A549 (cell line): ENCODE results near the gene HLCS. TPM values are rescaled to one million over a fixed set of nuclear protein-coding genes. Genes with fewer than 3 reads are reported as not detected.

Experiments
- ATAC-seq, 2 experiments: fragments of 200-7000 bp in 1 of 2; fragments of >200 bp in 1 of 2; cut with Nextera tagmentation in 1 of 2; cut with Tn5 transposase in 1 of 2; 3 replicates each; pipeline versions ENCODE4 v1.8.0 to v1.9.1; 2018 to 2020; ENCODE audit warnings: mild to moderate bottlenecking in 1 of 2, moderate library complexity in 1 of 2
- CTCF ChIA-PET: fragments of 300-600 bp; sonication (Branson Sonifier 250); formaldehyde crosslinking; extraction: SDS; loops from one replicate; lab custom pipeline; 2021; ENCODE audit warnings: antibody characterized with exemption, inconsistent platforms; lab: Yijun Ruan, JAX
- POLR2A ChIA-PET: fragments of 350-600 bp; formaldehyde crosslinking; extraction: SDS; loops from one replicate; lab custom pipeline; 2021; ENCODE audit warnings: antibody characterized with exemption, inconsistent platforms; lab: Yijun Ruan, JAX
- DNase-seq, 2 experiments: peaks; one replicate each; pipeline versions ENCODE4 v3.0.0 to v3.0.0-alpha.2; 2011 to 2016; ENCODE audit warnings: low read depth in 1 of 2, low spot score in 1 of 2
- FAIRE-seq: peaks from 2 replicates; lab custom pipeline; 2011; peaks lifted over from hg19 to GRCh38; lab: Jason Lieb, UNC
- H3K27ac ChIP-seq, 2 experiments: fragments of >200 bp; sonication (Bioruptor Twin); formaldehyde crosslinking; 3 replicates each; pipeline ENCODE4 v1.5.1; 2016 to 2017
- H3K4me1 ChIP-seq: fragments of >200 bp; sonication (Bioruptor Twin); formaldehyde crosslinking; 3 replicates; pipeline ENCODE4 v1.6.1; 2016
- H3K4me2 ChIP-seq: fragments of >200 bp; sonication (Bioruptor Twin); formaldehyde crosslinking; 3 replicates; pipeline ENCODE4 v1.6.1; 2016
- H3K4me3 ChIP-seq: fragments of >200 bp; sonication (Bioruptor Twin); formaldehyde crosslinking; 3 replicates; pipeline ENCODE4 v1.5.1; 2016
- H3K9me3 ChIP-seq: fragments of >200 bp; sonication (Bioruptor Twin); formaldehyde crosslinking; 3 replicates; pipeline ENCODE4 v1.6.1; 2016
- BHLHE40 ChIP-seq: IDR thresholded peaks from 2 replicates; pipeline ENCODE4 v1.6.1; 2012; ENCODE audit warnings: low read depth, low read length, inconsistent platforms
- CBX2 ChIP-seq: fragments of 200-600 bp; sonication (generic); IDR thresholded peaks from 2 replicates; pipeline ENCODE4 v1.6.1; 2016; ENCODE audit warnings: low read depth, mild to moderate bottlenecking, borderline replicate concordance
- CBX8 ChIP-seq: fragments of 200-600 bp; sonication (generic); IDR thresholded peaks from 2 replicates; pipeline ENCODE4 v1.6.1; 2016
- CHD4 ChIP-seq: fragments of 200-600 bp; sonication (generic); IDR thresholded peaks from 2 replicates; pipeline ENCODE4 v1.6.1; 2016; ENCODE audit warnings: antibody characterized with exemption, mild to moderate bottlenecking, borderline replicate concordance
- EHF ChIP-seq: fragments of 250-450 bp; sonication (Bioruptor Pico); IDR thresholded peaks from 2 replicates; pipeline ENCODE4 v1.5.0; 2020; ENCODE audit warnings: mild to moderate bottlenecking
- FOSL2 ChIP-seq, 2 experiments: fragments of 450-650 bp in 1 of 2; fragments of >200 bp in 1 of 2; sonication (Bioruptor Twin) in 1 of 2; formaldehyde crosslinking; IDR thresholded peaks; 2 replicates each; pipeline versions ENCODE4 v1.5.0 to v1.6.1; 2016 to 2020; ENCODE audit warnings: mild to moderate bottlenecking in 1 of 2, moderate library complexity in 1 of 2
- HOXB13 ChIP-seq: fragments of 250-450 bp; sonication (Bioruptor Pico); IDR thresholded peaks from 2 replicates; pipeline ENCODE4 v1.5.0; 2020; ENCODE audit warnings: low read depth, mild to moderate bottlenecking, moderate library complexity
- KDM1A ChIP-seq: fragments of 200-600 bp; sonication (generic); IDR thresholded peaks from 2 replicates; pipeline ENCODE4 v1.6.1; 2016; ENCODE audit warnings: low read depth, mild to moderate bottlenecking
- KDM5A ChIP-seq: fragments of 200-600 bp; sonication (generic); IDR thresholded peaks from 2 replicates; pipeline ENCODE4 v1.6.1; 2016; ENCODE audit warnings: antibody characterized with exemption, mild to moderate bottlenecking
- MAFK ChIP-seq: fragments of 450-650 bp; IDR thresholded peaks from 2 replicates; pipeline ENCODE4 v1.6.1; 2014; ENCODE audit not compliant: partially characterized antibody
- MAZ ChIP-seq: fragments of 150-350 bp; IDR thresholded peaks from 2 replicates; pipeline ENCODE4 v1.6.1; 2014; ENCODE audit warnings: antibody characterized with exemption, low read depth, low read length, borderline replicate concordance
- RAD21 ChIP-seq, 2 experiments: fragments of >200 bp in 1 of 2; sonication (Bioruptor Twin) in 1 of 2; formaldehyde crosslinking in 1 of 2; IDR thresholded peaks in 1 of 2; conservative IDR thresholded peaks in 1 of 2; 2 replicates in 1 of 2; 3 replicates in 1 of 2; pipeline ENCODE4 v1.6.1; 2012 to 2018; ENCODE audit warnings: inconsistent platforms in 1 of 2
- RARB ChIP-seq: fragments of 250-450 bp; sonication (Bioruptor Pico); IDR thresholded peaks from 2 replicates; pipeline ENCODE4 v1.8.0; 2021; ENCODE audit warnings: mild to moderate bottlenecking, moderate library complexity
- RCOR1 ChIP-seq: fragments of 150-350 bp; IDR thresholded peaks from 2 replicates; pipeline ENCODE4 v1.6.1; 2014; ENCODE audit warnings: antibody characterized with exemption, low read length, low read depth
- RFX5 ChIP-seq: fragments of 450-650 bp; IDR thresholded peaks from 2 replicates; pipeline ENCODE4 v1.7.1; 2014; ENCODE audit warnings: antibody characterized with exemption, mild to moderate bottlenecking, moderate library complexity
- RNF2 ChIP-seq: fragments of 200-600 bp; sonication (generic); IDR thresholded peaks from 2 replicates; pipeline ENCODE4 v1.6.1; 2016; ENCODE audit warnings: low read depth, mild to moderate bottlenecking, antibody characterized with exemption, moderate library complexity, borderline replicate concordance
- SMC3 ChIP-seq: fragments of >200 bp; sonication (Bioruptor Twin); formaldehyde crosslinking; IDR thresholded peaks from 3 replicates; pipeline ENCODE4 v1.6.1; 2018; ENCODE audit warnings: inconsistent platforms
- ZC3H11A ChIP-seq: fragments of 450-650 bp; IDR thresholded peaks from 2 replicates; pipeline ENCODE4 v1.6.1; 2014; ENCODE audit warnings: antibody characterized with exemption, mild to moderate bottlenecking
- WGBS: methylation state at CpG from one replicate; pipeline ENCODE4 v1.1.6; 2017; ENCODE audit errors: missing lambda C conversion rate; 5-methylcytosine and 5-hydroxymethylcytosine counted together
- polyA plus RNA-seq, 4 experiments: library from polyadenylated mRNA; depleted of rRNA in 3 of 4; stranded (reverse); fragments of >200 nt; fragmentation: RNase III in 1 of 4; extraction: RNeasy Plus Mini Kit Qiagen cat#74134 plus additional on column Dnase treatment in 1 of 4; gene quantifications; 2 replicates in 3 of 4; 3 replicates in 1 of 4; pipeline ENCODE4 v1.2.3, GENCODE V29; 2011 to 2017
- TF ChIP-seq, protein P1 (sequence below): fragments of 250-450 bp; sonication (Bioruptor Pico); IDR thresholded peaks from 2 replicates; pipeline ENCODE4 v1.5.0; 2020; ENCODE audit warnings: low read depth, mild to moderate bottlenecking, moderate library complexity
- TF ChIP-seq, protein P2 (sequence below): fragments of >200 bp; sonication (Bioruptor Twin); formaldehyde crosslinking; IDR thresholded peaks from 3 replicates; pipeline ENCODE4 v1.5.1; 2016
- TF ChIP-seq, protein P3 (sequence below): IDR thresholded peaks from 2 replicates; pipeline ENCODE4 v1.6.1; 2012; ENCODE audit warnings: low read depth, borderline replicate concordance
- TF ChIP-seq, protein P4 (sequence below): fragments of 150-350 bp; IDR thresholded peaks from 2 replicates; pipeline ENCODE4 v1.6.1; 2014; ENCODE audit warnings: low read depth, mild to moderate bottlenecking, low read length
- TF ChIP-seq, protein P5 (sequence below): IDR thresholded peaks from 2 replicates; pipeline ENCODE4 v1.6.1; 2012
- TF ChIP-seq, protein P6 (sequence below): fragments of 450-650 bp; IDR thresholded peaks from 2 replicates; pipeline ENCODE4 v1.6.1; 2014; ENCODE audit warnings: antibody characterized with exemption

HLCS gene
- polyA plus RNA-seq, 2 of the 4 experiments (the other 2 are of a cell fraction) = 8.4 to 24.3 TPM

DNA sequence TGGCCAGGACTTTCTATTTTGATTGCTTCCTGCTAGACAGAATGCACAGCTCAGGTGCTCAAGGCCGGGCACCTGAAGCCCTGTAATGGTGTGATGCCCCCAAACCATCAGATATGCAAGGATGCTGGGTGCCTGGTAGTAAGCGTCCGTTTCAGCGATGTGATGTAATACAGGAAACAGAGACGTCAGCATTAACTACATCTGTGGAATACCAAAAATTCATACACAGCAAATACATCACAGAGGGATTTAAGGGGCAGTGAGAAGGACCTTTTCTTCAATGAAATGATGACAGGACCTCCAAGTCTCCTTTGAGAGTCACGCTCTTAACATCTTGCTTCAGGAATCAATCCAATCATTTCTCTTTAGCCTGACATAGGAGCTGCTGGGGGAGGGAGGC lies 203.2 kb downstream of the HLCS start:
- no peaks in the 10 kb centered on the region for H3K9me3 ChIP-seq
- peak; percentile 15 for TF ChIP-seq MAFK
- TF ChIP-seq CBX2 = no peak
- no peak for TF ChIP-seq ZC3H11A
- FAIRE-seq = no peak
- 89% methylated on average over 5 of the region's 6 CpGs for WGBS
- POLR2A ChIA-PET = no interaction called here
- no peak for ATAC-seq
- DNase-seq = no peak
- CTCF ChIA-PET = interaction anchor here (1.0 to 1.2 kb wide), 2 partner anchors 10 to 166 kb away, joined by 3 to 4 read pairs; no protein-coding TSS in a partner anchor
- no peaks in the 10 kb centered on the region for H3K4me1 ChIP-seq
- no peak overlapping the region for H3K4me2 ChIP-seq
- H3K27ac ChIP-seq = no peak overlapping the region
- H3K4me3 ChIP-seq = no peak overlapping the region

DNA sequence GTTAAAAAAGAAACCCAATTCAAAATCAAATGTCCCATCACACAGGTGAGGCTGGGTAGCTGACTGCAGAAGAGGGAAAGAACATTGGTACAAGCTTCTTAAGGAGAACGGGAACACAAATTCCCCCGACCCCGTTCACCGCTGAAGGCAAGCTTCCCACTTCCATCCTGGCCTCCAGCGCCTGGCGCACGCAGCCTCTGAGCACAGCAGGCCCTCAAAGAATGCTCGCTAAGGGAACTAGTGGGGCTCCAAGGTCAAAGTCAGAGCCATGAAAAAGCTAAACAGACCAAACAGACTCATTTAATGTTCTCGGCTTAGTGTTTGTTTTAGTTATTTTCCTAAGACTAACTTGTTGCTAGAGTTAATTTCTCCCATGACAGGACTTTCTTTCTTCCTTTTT lies 203.8 kb downstream of the HLCS start:
- CTCF ChIA-PET = interaction anchor here (1.2 to 1.8 kb wide), 2 partner anchors 9 to 164 kb away, joined by 4 read pairs; no protein-coding TSS in a partner anchor
- FAIRE-seq = no peak
- no peaks in the 10 kb centered on the region for H3K9me3 ChIP-seq

DNA sequence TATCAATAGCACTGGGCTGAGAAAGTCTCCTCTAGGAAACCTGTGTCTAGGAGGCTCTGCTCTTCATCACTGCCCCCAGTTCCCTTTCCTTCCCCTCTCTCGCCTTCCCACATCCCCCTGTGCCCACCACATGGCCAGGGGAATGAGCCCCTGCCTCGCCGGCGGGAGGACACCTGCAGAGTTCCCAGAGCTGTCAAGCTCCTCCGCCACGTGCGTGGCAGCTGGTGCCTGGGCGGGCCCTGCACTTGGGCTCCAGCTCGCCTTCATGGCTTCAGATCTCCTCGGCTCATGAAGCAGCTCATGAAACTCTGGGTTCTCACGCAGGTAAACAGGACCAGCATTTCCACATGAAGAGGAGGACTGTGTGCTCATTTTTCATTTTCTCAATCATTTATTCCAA lies 204.8 kb downstream of the HLCS start:
- no peak for TF ChIP-seq HOXB13 (CRISPR knock-in tag)
- TF ChIP-seq EHF (CRISPR knock-in tag) = no peak
- TF ChIP-seq, protein P1, sequence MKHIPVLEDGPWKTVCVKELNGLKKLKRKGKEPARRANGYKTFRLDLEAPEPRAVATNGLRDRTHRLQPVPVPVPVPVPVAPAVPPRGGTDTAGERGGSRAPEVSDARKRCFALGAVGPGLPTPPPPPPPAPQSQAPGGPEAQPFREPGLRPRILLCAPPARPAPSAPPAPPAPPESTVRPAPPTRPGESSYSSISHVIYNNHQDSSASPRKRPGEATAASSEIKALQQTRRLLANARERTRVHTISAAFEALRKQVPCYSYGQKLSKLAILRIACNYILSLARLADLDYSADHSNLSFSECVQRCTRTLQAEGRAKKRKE (CRISPR knock-in tag) = no peak
- TF ChIP-seq RARB (CRISPR knock-in tag) = no peak
- TF ChIP-seq FOSL2 (IDR thresholded peaks at IDR 0.05) = no peak
- TF ChIP-seq FOSL2 (CRISPR knock-in tag; IDR thresholded peaks at IDR 0.05) = no peak
- no peak for TF ChIP-seq SMC3
- TF ChIP-seq, protein P2, sequence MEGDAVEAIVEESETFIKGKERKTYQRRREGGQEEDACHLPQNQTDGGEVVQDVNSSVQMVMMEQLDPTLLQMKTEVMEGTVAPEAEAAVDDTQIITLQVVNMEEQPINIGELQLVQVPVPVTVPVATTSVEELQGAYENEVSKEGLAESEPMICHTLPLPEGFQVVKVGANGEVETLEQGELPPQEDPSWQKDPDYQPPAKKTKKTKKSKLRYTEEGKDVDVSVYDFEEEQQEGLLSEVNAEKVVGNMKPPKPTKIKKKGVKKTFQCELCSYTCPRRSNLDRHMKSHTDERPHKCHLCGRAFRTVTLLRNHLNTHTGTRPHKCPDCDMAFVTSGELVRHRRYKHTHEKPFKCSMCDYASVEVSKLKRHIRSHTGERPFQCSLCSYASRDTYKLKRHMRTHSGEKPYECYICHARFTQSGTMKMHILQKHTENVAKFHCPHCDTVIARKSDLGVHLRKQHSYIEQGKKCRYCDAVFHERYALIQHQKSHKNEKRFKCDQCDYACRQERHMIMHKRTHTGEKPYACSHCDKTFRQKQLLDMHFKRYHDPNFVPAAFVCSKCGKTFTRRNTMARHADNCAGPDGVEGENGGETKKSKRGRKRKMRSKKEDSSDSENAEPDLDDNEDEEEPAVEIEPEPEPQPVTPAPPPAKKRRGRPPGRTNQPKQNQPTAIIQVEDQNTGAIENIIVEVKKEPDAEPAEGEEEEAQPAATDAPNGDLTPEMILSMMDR = no peak
- TF ChIP-seq RCOR1 = no peak
- TF ChIP-seq MAZ = no peak
- no peak for TF ChIP-seq RFX5
- no peak for TF ChIP-seq KDM1A
- TF ChIP-seq, protein P3, sequence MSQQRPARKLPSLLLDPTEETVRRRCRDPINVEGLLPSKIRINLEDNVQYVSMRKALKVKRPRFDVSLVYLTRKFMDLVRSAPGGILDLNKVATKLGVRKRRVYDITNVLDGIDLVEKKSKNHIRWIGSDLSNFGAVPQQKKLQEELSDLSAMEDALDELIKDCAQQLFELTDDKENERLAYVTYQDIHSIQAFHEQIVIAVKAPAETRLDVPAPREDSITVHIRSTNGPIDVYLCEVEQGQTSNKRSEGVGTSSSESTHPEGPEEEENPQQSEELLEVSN = no peak
- TF ChIP-seq, protein P4, sequence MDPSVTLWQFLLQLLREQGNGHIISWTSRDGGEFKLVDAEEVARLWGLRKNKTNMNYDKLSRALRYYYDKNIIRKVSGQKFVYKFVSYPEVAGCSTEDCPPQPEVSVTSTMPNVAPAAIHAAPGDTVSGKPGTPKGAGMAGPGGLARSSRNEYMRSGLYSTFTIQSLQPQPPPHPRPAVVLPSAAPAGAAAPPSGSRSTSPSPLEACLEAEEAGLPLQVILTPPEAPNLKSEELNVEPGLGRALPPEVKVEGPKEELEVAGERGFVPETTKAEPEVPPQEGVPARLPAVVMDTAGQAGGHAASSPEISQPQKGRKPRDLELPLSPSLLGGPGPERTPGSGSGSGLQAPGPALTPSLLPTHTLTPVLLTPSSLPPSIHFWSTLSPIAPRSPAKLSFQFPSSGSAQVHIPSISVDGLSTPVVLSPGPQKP = no peak
- TF ChIP-seq CBX8 = no peak
- TF ChIP-seq CHD4 = no peak
- peaks cover 4% of the 10 kb centered on the region; the same call in 1 of the 3 replicates for H3K4me1 ChIP-seq
- no peak overlapping the region for H3K4me3 ChIP-seq
- H3K4me2 ChIP-seq = no peak overlapping the region
- H3K9me3 ChIP-seq = no peaks in the 10 kb centered on the region
- DNase-seq = no peak
- ChIA-PET POLR2A (no interaction called here), CTCF (interaction anchor here (1.1 to 1.8 kb wide), 4 partner anchors 10 to 339 kb away, joined by 3 to 4 read pairs (median 4); no protein-coding TSS in a partner anchor)
- no peak overlapping the region for H3K27ac ChIP-seq
- ATAC-seq = no peak
- WGBS = 100% methylated on average over 5 of the region's 11 CpGs
- FAIRE-seq = no peak

More for the DNA sequence above, 203.8 kb downstream of the HLCS start:
- DNase-seq = no peak
- POLR2A ChIA-PET = no interaction called here
- Histone ChIP-seq H3K4me2 (no peak overlapping the region), H3K4me3 (no peak overlapping the region), H3K27ac (no peak overlapping the region), H3K4me1 (no peaks in the 10 kb centered on the region)
- no peak for ATAC-seq
- TF ChIP-seq RNF2 = no peak
- TF ChIP-seq, protein P4 = no peak
- TF ChIP-seq, protein P5, sequence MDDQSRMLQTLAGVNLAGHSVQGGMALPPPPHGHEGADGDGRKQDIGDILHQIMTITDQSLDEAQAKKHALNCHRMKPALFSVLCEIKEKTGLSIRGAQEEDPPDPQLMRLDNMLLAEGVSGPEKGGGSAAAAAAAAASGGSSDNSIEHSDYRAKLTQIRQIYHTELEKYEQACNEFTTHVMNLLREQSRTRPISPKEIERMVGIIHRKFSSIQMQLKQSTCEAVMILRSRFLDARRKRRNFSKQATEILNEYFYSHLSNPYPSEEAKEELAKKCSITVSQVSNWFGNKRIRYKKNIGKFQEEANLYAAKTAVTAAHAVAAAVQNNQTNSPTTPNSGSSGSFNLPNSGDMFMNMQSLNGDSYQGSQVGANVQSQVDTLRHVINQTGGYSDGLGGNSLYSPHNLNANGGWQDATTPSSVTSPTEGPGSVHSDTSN = no peak
- TF ChIP-seq, protein P6, sequence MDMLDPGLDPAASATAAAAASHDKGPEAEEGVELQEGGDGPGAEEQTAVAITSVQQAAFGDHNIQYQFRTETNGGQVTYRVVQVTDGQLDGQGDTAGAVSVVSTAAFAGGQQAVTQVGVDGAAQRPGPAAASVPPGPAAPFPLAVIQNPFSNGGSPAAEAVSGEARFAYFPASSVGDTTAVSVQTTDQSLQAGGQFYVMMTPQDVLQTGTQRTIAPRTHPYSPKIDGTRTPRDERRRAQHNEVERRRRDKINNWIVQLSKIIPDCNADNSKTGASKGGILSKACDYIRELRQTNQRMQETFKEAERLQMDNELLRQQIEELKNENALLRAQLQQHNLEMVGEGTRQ = no peak
- TF ChIP-seq KDM5A = no peak
- no peak for TF ChIP-seq BHLHE40
- no peak for TF ChIP-seq RAD21 (conservative IDR thresholded peaks at IDR 0.05 in 1 of 2, IDR thresholded peaks at IDR 0.05 in 1 of 2)
- no peak for TF ChIP-seq SMC3
- TF ChIP-seq MAFK = no peak
- WGBS = 89% methylated on average over 9 of the region's 9 CpGs
